NCI-H128 (cell line): ENCODE results near the gene S100A4.
"Not testable (repeated sequence)": the region's sequence is repeated elsewhere in the genome, so short reads cannot be mapped to it uniquely, and the experiment has no call there.

Experiments used
- DNase-seq: peaks from one replicate; lab custom pipeline; 2025; ENCODE audit not compliant: unreplicated experiment; lab: John Stamatoyannopoulos, UW

Gene S100A4

GRCh38 chr1:153567621-153568366 is 22.2 kb upstream of the S100A4 start:
- DNase-seq: no peak

- no peak for DNase-seq
Measured at GRCh38 chr1:153566414-153567371, 21.1 kb upstream of the S100A4 start.

- peak; percentile 47 for DNase-seq
Measured at GRCh38 chr1:153565529-153566374, 20.1 kb upstream of the S100A4 start, which contains the start of gene S100A2. Gene S100A2 (minus strand): TSS chr1:153565844. CDS start chr1:153563877, 1,967 bp downstream.

- no peak for DNase-seq
Measured at GRCh38 chr1:153563991-153564390, 18.4 kb upstream of the S100A4 start.

- DNase-seq: no peak
Measured at GRCh38 chr1:153563483-153563901, 17.9 kb upstream of the S100A4 start.

GRCh38 chr1:153562021-153562420 is 16.4 kb upstream of the S100A4 start:
- not testable (repeated sequence) for DNase-seq

- DNase-seq: no peak
Measured at GRCh38 chr1:153561466-153561985, 15.9 kb upstream of the S100A4 start.

GRCh38 chr1:153560771-153561465 is 15.3 kb upstream of the S100A4 start:
- DNase-seq: no peak

- no peak for DNase-seq
Measured at GRCh38 chr1:153560241-153560640, 14.6 kb upstream of the S100A4 start.

GRCh38 chr1:153557877-153558276 is 12.3 kb upstream of the S100A4 start:
- no peak for DNase-seq

- no peak for DNase-seq
Measured at GRCh38 chr1:153556348-153556747, 10.7 kb upstream of the S100A4 start.

GRCh38 chr1:153553830-153554541 is 8.4 kb upstream of the S100A4 start:
- no peak for DNase-seq

- no peak for DNase-seq
Measured at GRCh38 chr1:153553096-153553495, 7.5 kb upstream of the S100A4 start.

- no peak for DNase-seq
Measured at GRCh38 chr1:153552335-153552734, 6.7 kb upstream of the S100A4 start.

- DNase-seq: no peak
Measured at GRCh38 chr1:153550827-153551500, 5.4 kb upstream of the S100A4 start.

GRCh38 chr1:153550398-153550758 is 4.8 kb upstream of the S100A4 start:
- no peak for DNase-seq

- DNase-seq: no peak
Measured at GRCh38 chr1:153549741-153550397, 4.3 kb upstream of the S100A4 start.
